Keratinocyte (primary cell): ENCODE measurements around the gene KRT7. TPM values are rescaled to one million over a fixed set of nuclear protein-coding genes. Genes with fewer than 3 reads are reported as not detected.

ENCODE experiments used
- DNase-seq: peaks from one replicate; pipeline ENCODE4 v3.0.0-alpha.2; 2011; ENCODE audit warnings: low read depth, missing footprints, low spot score
- FAIRE-seq: peaks from 2 replicates; lab custom pipeline; 2011; peaks lifted over from hg19 to GRCh38; lab: Jason Lieb, UNC
- H2AFZ ChIP-seq: 2 replicates; pipeline ENCODE4 v1.6.0; 2012; ENCODE audit warnings: low read length, control low read depth, inconsistent platforms; ENCODE audit not compliant: control insufficient read depth
- H3K27ac ChIP-seq: 2 replicates; pipeline ENCODE4 v1.5.1; 2011; ENCODE audit warnings: low read length; ENCODE audit not compliant: control insufficient read depth, insufficient read depth
- H3K27me3 ChIP-seq: 3 replicates; pipeline ENCODE4 v1.6.0; 2011; ENCODE audit warnings: low read length; ENCODE audit not compliant: control insufficient read depth, insufficient read depth; ENCODE audit errors: extremely low read depth
- H3K36me3 ChIP-seq, 2 experiments: 2 replicates in 1 of 2; 3 replicates in 1 of 2; pipeline ENCODE4 v1.5.1; 2011; ENCODE audit warnings: low read length in 2 of 2, mild to moderate bottlenecking in 1 of 2; ENCODE audit not compliant: control insufficient read depth in 2 of 2, insufficient read depth in 2 of 2; ENCODE audit errors: extremely low read depth in 1 of 2
- H3K4me1 ChIP-seq: 3 replicates; pipeline ENCODE4 v1.5.1; 2011; ENCODE audit warnings: low read length; ENCODE audit not compliant: control insufficient read depth, insufficient read depth; ENCODE audit errors: extremely low read depth
- H3K4me2 ChIP-seq: 3 replicates; pipeline ENCODE4 v1.6.0; 2011; ENCODE audit warnings: low read depth, low read length; ENCODE audit not compliant: control insufficient read depth, insufficient read depth; ENCODE audit errors: extremely low read depth
- H3K4me3 ChIP-seq, 3 experiments: fragments of 200-600 bp in 1 of 3; sonication (generic) in 1 of 3; 2 replicates in 2 of 3; 3 replicates in 1 of 3; pipeline ENCODE4 v1.5.1; 2011 to 2016; ENCODE audit warnings: low read length in 3 of 3, mild to moderate bottlenecking in 3 of 3, control low read depth in 2 of 3, inconsistent platforms in 1 of 3, low read depth in 1 of 3, mixed read lengths in 1 of 3, mixed run types in 1 of 3, moderate library complexity in 1 of 3; ENCODE audit not compliant: control insufficient read depth in 2 of 3, insufficient read depth in 2 of 3; ENCODE audit errors: extremely low read depth in 1 of 3
- H3K79me2 ChIP-seq: 2 replicates; pipeline ENCODE4 v1.6.0; 2012; ENCODE audit warnings: low read length; ENCODE audit not compliant: control insufficient read depth, insufficient read depth
- H3K9ac ChIP-seq: 3 replicates; pipeline ENCODE4 v1.6.0; 2011; ENCODE audit warnings: low read length; ENCODE audit not compliant: control insufficient read depth, insufficient read depth; ENCODE audit errors: extremely low read depth
- H3K9me1 ChIP-seq: 3 replicates; pipeline ENCODE4 v1.6.0; 2011; ENCODE audit warnings: low read length; ENCODE audit not compliant: control insufficient read depth, insufficient read depth; ENCODE audit errors: extremely low read depth
- H3K9me3 ChIP-seq: 2 replicates; pipeline ENCODE4 v1.5.1; 2012; ENCODE audit warnings: low read depth, low read length; ENCODE audit not compliant: control insufficient read depth
- H4K20me1 ChIP-seq: 3 replicates; pipeline ENCODE4 v1.6.0; 2011; ENCODE audit warnings: low read length; ENCODE audit not compliant: control insufficient read depth, insufficient read depth; ENCODE audit errors: extremely low read depth
- CTCF ChIP-seq, 3 experiments: IDR thresholded peaks in 1 of 3; conservative IDR thresholded peaks in 1 of 3; optimal IDR thresholded peaks in 1 of 3; 2 replicates in 2 of 3; 3 replicates in 1 of 3; pipeline versions ENCODE3 to v1.5.1; 2011; ENCODE audit warnings: low read length in 3 of 3, mild to moderate bottlenecking in 3 of 3, moderate library complexity in 2 of 3, control low read depth in 1 of 3, inconsistent platforms in 1 of 3; ENCODE audit not compliant: insufficient read depth in 2 of 3; ENCODE audit errors: extremely low read depth in 1 of 3
- EZH2 ChIP-seq: IDR thresholded peaks from one replicate; pipeline ENCODE4 v1.6.1; 2012; ENCODE audit warnings: inconsistent platforms, mild to moderate bottlenecking, low read length, moderate library complexity
- dilution Hi-C: fragments of 300-500 bp; cut with MboI; formaldehyde crosslinking; loops from one replicate; pipeline ENCODE4 v1.7.0; 2020; ENCODE audit warnings: low sequenced_read_pairs; ENCODE audit not compliant: extremely low pct_ligation_motif_present
- polyA plus RNA-seq, 5 experiments: library from polyadenylated mRNA; depleted of rRNA in 3 of 5; stranded (reverse) in 3 of 5; stranded (forward) in 1 of 5; unstranded in 1 of 5; fragments of >200 nt; gene quantifications; 1 replicate in 1 of 5; 2 replicates in 3 of 5; 3 replicates in 1 of 5; pipeline versions ENCODE4 v1.2.1 to v1.2.3, GENCODE V29; 2011 to 2012; ENCODE audit warnings: missing spikeins in 2 of 5, low read depth in 1 of 5, low replicate concordance in 1 of 5

Gene KRT7
- polyA plus RNA-seq, 1 donor (not counting 4 experiments of a cell fraction or from before 2014, with no cell fraction given) = 112 TPM

- Histone ChIP-seq H3K79me2 (no peaks in the 10 kb centered on the region), H3K36me3 (no peaks in the 10 kb centered on the region), H3K9me3 (no peaks in the 10 kb centered on the region), H3K4me3 (no peak overlapping the region), H2AFZ (no peak overlapping the region), H3K27me3 (no peaks in the 10 kb centered on the region), H3K27ac (no peak overlapping the region), H3K9ac (no peak overlapping the region), H3K9me1 (no peaks in the 10 kb centered on the region), H4K20me1 (no peaks in the 10 kb centered on the region), H3K4me2 (no peak overlapping the region), H3K4me1 (peaks cover 79% of the 10 kb centered on the region)
- TF ChIP-seq CTCF (optimal IDR thresholded peaks at IDR 0.05 in 1 of 3, IDR thresholded peaks at IDR 0.05 in 1 of 3, conservative IDR thresholded peaks at IDR 0.05 in 1 of 3; ENCODE audit: extremely low read depth in 1 of 3, insufficient read depth in 2 of 3, low read length in 3 of 3) = no peak
- TF ChIP-seq EZH2 = no peak
- DNase-seq (no peak), FAIRE-seq (no peak)
- dilution Hi-C loops = no loop called here
Measured at GRCh38 chr12:52212701-52213563, 20.1 kb upstream of the KRT7 start.

- no peak overlapping the region for H2AFZ ChIP-seq
- dilution Hi-C loops = no loop called here
- DNase-seq (no peak), FAIRE-seq (peak; percentile 87)
- H3K9me3 ChIP-seq = no peaks in the 10 kb centered on the region
- H3K27me3 ChIP-seq = no peaks in the 10 kb centered on the region
- H3K27ac ChIP-seq = peak overlapping the region; percentile 48
- no peak overlapping the region for H3K4me3 ChIP-seq
- H3K9ac ChIP-seq = peak overlapping the region; percentile 52
- no peaks in the 10 kb centered on the region for H3K36me3 ChIP-seq
- no peaks in the 10 kb centered on the region for H3K79me2 ChIP-seq
- H4K20me1 ChIP-seq = no peaks in the 10 kb centered on the region
- TF ChIP-seq CTCF (optimal IDR thresholded peaks at IDR 0.05 in 1 of 3, IDR thresholded peaks at IDR 0.05 in 1 of 3, conservative IDR thresholded peaks at IDR 0.05 in 1 of 3; ENCODE audit: extremely low read depth in 1 of 3, insufficient read depth in 2 of 3, low read length in 3 of 3) = peak in 2 of 3 experiments; percentile 99 to 100
- TF ChIP-seq EZH2 = no peak
- peaks cover 73% of the 10 kb centered on the region for H3K4me1 ChIP-seq
- H3K9me1 ChIP-seq = no peaks in the 10 kb centered on the region
- peak overlapping the region; percentile 47 for H3K4me2 ChIP-seq
Measured at GRCh38 chr12:52213564-52214420, 19.3 kb upstream of the KRT7 start.
